Activated naive CD4-positive, alpha-beta T cell treated with anti-CD3 and anti-CD28 coated beads, Interleukin-2, amount 50 U/mL, for 72 hours (primary cell): ENCODE measurements around the gene KLHL29. TPM values are rescaled to one million over a fixed set of nuclear protein-coding genes. Genes with fewer than 3 reads are reported as not detected.

Experiments used
- ATAC-seq, 2 donors: fragments of 150-1000 bp; cut with Tn5 transposase; 2 replicates each; pipeline ENCODE4 v1.10.0; 2021; ENCODE audit warnings: mild to moderate bottlenecking in 2 of 2, moderate library complexity in 2 of 2
- DNase-seq, 2 donors: peaks; one replicate each; pipeline ENCODE4 v3.0.0; 2021 to 2022; ENCODE audit warnings: low spot score in 2 of 2
- H3K27ac Mint-ChIP-seq, 2 donors: one replicate each; pipeline ENCODE4 v1.8.0; 2022; ENCODE audit warnings: mild to moderate bottlenecking in 2 of 2, mixed read lengths in 2 of 2
- H3K36me3 Mint-ChIP-seq, 2 donors: one replicate each; pipeline ENCODE4 v1.8.0; 2022; ENCODE audit warnings: mixed read lengths in 2 of 2
- H3K9me3 Mint-ChIP-seq, 2 donors: one replicate each; pipeline ENCODE4 v1.8.0; 2022; ENCODE audit warnings: mixed read lengths in 2 of 2
- total RNA-seq, 2 donors: library from RNA; stranded (reverse); gene quantifications; one replicate each; pipeline ENCODE4 v1.2.3, GENCODE V29; 2022

KLHL29 gene
- total RNA-seq, 2 donors from 2014 or later, result 1.2 to 4.7 TPM

GRCh38 chr2:23637011-23637778 is 252.2 kb downstream of the KLHL29 start:
- H3K27ac Mint-ChIP-seq, result no peak overlapping the region
- no peak for DNase-seq
- no peaks in the 10 kb centered on the region for H3K9me3 Mint-ChIP-seq
- no peak for ATAC-seq
- H3K36me3 Mint-ChIP-seq, result peaks cover 0 to 7% of the 10 kb centered on the region in 2 donors

GRCh38 chr2:23639406-23639982 is 254.5 kb downstream of the KLHL29 start:
- peak overlapping the region; percentile 7 to 37 for H3K27ac Mint-ChIP-seq
- peaks cover 0 to 8% of the 10 kb centered on the region in 2 donors for H3K36me3 Mint-ChIP-seq
- no peak for DNase-seq
- H3K9me3 Mint-ChIP-seq, result no peaks in the 10 kb centered on the region
- ATAC-seq, result peak; percentile 74 to 88

- Mint-ChIP-seq H3K27ac (peak overlapping the region in 1 of 2 donors; percentile 1), H3K36me3 (peaks cover 0 to 8% of the 10 kb centered on the region in 2 donors), H3K9me3 (no peaks in the 10 kb centered on the region)
- ATAC-seq, result no peak
- no peak for DNase-seq
Measured at GRCh38 chr2:23640711-23641110, 255.7 kb downstream of the KLHL29 start.

GRCh38 chr2:23642516-23642915 is 257.5 kb downstream of the KLHL29 start:
- Mint-ChIP-seq H3K27ac (no peak overlapping the region), H3K36me3 (peaks cover 0 to 8% of the 10 kb centered on the region in 2 donors), H3K9me3 (no peaks in the 10 kb centered on the region)
- ATAC-seq (no peak), DNase-seq (no peak)

- no peak for ATAC-seq
- no peak for DNase-seq
- Mint-ChIP-seq H3K9me3 (no peaks in the 10 kb centered on the region), H3K36me3 (peaks cover 0 to 8% of the 10 kb centered on the region in 2 donors), H3K27ac (no peak overlapping the region)
Measured at GRCh38 chr2:23645230-23645808, 260.3 kb downstream of the KLHL29 start.

- Mint-ChIP-seq H3K9me3 (no peaks in the 10 kb centered on the region), H3K27ac (no peak overlapping the region), H3K36me3 (no peaks in the 10 kb centered on the region)
- no peak for DNase-seq
- no peak for ATAC-seq
Measured at GRCh38 chr2:23647563-23647962, 262.6 kb downstream of the KLHL29 start.

- no peak for DNase-seq
- peaks cover 0 to 5% of the 10 kb centered on the region in 2 donors for H3K36me3 Mint-ChIP-seq
- H3K27ac Mint-ChIP-seq, result no peak overlapping the region
- no peaks in the 10 kb centered on the region for H3K9me3 Mint-ChIP-seq
- no peak for ATAC-seq
Measured at GRCh38 chr2:23649303-23649702, 264.3 kb downstream of the KLHL29 start.

GRCh38 chr2:23649819-23650218 is 264.8 kb downstream of the KLHL29 start:
- no peaks in the 10 kb centered on the region for H3K9me3 Mint-ChIP-seq
- ATAC-seq (peak; percentile 40 to 75), DNase-seq (no peak)
- H3K27ac Mint-ChIP-seq, result no peak overlapping the region
- H3K36me3 Mint-ChIP-seq, result peaks cover 0 to 5% of the 10 kb centered on the region in 2 donors

- H3K27ac Mint-ChIP-seq, result peak overlapping the region in 1 of 2 donors; percentile 84
- peak; percentile 37 to 60 for ATAC-seq
- no peaks in the 10 kb centered on the region for H3K9me3 Mint-ChIP-seq
- DNase-seq, result no peak
- H3K36me3 Mint-ChIP-seq, result peaks cover 0 to 5% of the 10 kb centered on the region in 2 donors
Measured at GRCh38 chr2:23651187-23652080, 266.5 kb downstream of the KLHL29 start.

- Mint-ChIP-seq H3K9me3 (no peaks in the 10 kb centered on the region), H3K27ac (no peak overlapping the region), H3K36me3 (peaks cover 0 to 5% of the 10 kb centered on the region in 2 donors)
- ATAC-seq (no peak), DNase-seq (no peak)
Measured at GRCh38 chr2:23653326-23653725, 268.3 kb downstream of the KLHL29 start.

GRCh38 chr2:23654756-23655155 is 269.8 kb downstream of the KLHL29 start:
- H3K27ac Mint-ChIP-seq, result no peak overlapping the region
- peaks cover 0 to 5% of the 10 kb centered on the region in 2 donors for H3K36me3 Mint-ChIP-seq
- ATAC-seq (no peak), DNase-seq (no peak)
- no peaks in the 10 kb centered on the region for H3K9me3 Mint-ChIP-seq

GRCh38 chr2:23655934-23656596 is 271.1 kb downstream of the KLHL29 start:
- Mint-ChIP-seq H3K27ac (no peak overlapping the region), H3K9me3 (no peaks in the 10 kb centered on the region), H3K36me3 (peaks cover 0 to 5% of the 10 kb centered on the region in 2 donors)
- DNase-seq (no peak), ATAC-seq (no peak)

GRCh38 chr2:23656597-23656973 is 271.6 kb downstream of the KLHL29 start:
- Mint-ChIP-seq H3K27ac (no peak overlapping the region), H3K9me3 (no peaks in the 10 kb centered on the region), H3K36me3 (peaks cover 0 to 5% of the 10 kb centered on the region in 2 donors)
- ATAC-seq, result no peak
- DNase-seq, result no peak

- Mint-ChIP-seq H3K36me3 (peaks cover 0 to 5% of the 10 kb centered on the region in 2 donors), H3K9me3 (no peaks in the 10 kb centered on the region), H3K27ac (no peak overlapping the region)
- DNase-seq, result no peak
- no peak for ATAC-seq
Measured at GRCh38 chr2:23657371-23657770, 272.4 kb downstream of the KLHL29 start.

- no peak overlapping the region for H3K27ac Mint-ChIP-seq
- H3K36me3 Mint-ChIP-seq, result peaks cover 0 to 3% of the 10 kb centered on the region in 2 donors
- no peaks in the 10 kb centered on the region for H3K9me3 Mint-ChIP-seq
- no peak for ATAC-seq
- no peak for DNase-seq
Measured at GRCh38 chr2:23657934-23658333, 273.0 kb downstream of the KLHL29 start.

- DNase-seq (peak; percentile 35 to 61), ATAC-seq (peak; percentile 80 to 81)
- Mint-ChIP-seq H3K9me3 (no peaks in the 10 kb centered on the region), H3K27ac (no peak overlapping the region), H3K36me3 (no peaks in the 10 kb centered on the region)
Measured at GRCh38 chr2:23658466-23658942, 273.5 kb downstream of the KLHL29 start.
